HG02938 (cell line): Measurements from ENCODE around the gene GOLIM4.
A peak's percentile ranks its signal among the peaks of the same experiment; 100 is the strongest.

Experiments
- ATAC-seq: cut with Tn5 transposase; IDR thresholded peaks from one replicate; pipeline ENCODE4 v1.9.1; 2021; ENCODE audit warnings: mild to moderate bottlenecking, moderate library complexity; ENCODE audit not compliant: unreplicated experiment

Gene GOLIM4

DNA sequence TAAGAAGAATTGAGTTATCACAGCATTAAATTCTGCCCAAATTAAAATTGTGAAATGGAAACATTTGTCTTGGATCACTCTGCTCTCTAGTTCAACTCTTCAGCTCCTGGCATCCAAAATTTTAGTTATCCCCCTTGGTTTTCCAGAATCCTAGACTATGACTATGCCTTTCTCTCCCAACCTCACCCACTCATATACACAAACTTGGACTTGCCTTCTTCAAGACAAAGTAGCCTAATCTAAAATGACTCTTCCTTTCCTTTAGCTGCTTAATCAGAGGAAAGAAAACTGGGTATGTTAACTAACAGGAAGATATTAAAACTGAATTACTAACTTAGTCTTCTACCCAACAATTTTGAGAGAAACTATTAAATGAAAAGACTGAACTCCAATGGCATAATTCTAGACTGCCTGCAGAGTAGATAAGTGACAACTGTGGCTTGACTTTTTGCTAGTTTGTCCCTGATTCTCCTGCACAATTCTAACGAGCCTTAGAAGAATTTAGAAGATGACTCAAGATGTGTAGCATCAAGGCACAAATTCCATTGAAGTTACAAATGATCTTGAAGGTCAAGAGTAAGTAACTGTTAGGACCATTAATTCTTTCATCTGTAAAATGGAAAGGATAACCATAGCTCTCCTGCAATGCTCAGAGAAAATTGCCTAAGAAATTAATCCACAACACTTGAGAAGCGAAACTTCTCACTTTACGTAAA is 5.2 kb upstream of the GOLIM4 start:
- ATAC-seq: no peak

- ATAC-seq: no peak
Measured at GRCh38 chr3:168097381-168097780, 1.7 kb upstream of the GOLIM4 start.

GRCh38 chr3:168096210-168096652 is 507 bp upstream of the GOLIM4 start:
- peak; percentile 10 for ATAC-seq

- peak; percentile 52 for ATAC-seq
Measured at GRCh38 chr3:168094877-168095610, 680 bp downstream of the GOLIM4 start.

DNA sequence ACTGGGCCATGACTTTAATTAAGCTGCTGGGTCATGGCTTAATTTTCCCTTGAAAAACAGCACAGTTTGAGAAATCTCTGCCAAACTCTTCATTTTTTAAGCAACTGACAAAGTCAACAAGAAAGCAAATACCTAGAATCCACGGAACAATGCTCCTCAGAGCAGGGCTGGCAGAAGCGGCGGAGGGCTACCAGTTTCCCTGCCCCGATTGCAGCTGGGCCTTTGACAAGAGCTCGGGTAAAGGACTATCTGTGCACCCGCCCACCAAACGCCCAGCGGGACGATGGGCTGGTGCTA is 1.2 kb downstream of the GOLIM4 start:
- no peak for ATAC-seq

DNA sequence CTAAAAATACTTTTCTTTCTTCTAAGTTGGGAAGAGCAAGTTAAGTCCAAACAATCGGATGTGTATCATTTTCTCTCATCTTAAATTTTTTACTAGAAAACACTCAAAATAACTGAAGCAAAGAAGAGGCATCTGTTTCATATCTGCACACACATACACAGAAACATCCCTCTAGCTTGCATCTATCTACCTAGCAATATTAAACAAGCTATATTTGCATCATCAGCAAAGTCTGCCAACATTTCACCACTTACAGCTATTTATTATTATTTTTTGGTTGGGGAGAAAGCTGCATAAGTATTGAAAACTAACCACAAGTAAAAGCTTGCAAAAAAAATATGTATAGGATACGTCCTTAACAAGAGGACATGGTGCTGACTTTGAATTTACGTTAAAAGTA is 1.9 kb downstream of the GOLIM4 start:
- ATAC-seq: no peak

DNA sequence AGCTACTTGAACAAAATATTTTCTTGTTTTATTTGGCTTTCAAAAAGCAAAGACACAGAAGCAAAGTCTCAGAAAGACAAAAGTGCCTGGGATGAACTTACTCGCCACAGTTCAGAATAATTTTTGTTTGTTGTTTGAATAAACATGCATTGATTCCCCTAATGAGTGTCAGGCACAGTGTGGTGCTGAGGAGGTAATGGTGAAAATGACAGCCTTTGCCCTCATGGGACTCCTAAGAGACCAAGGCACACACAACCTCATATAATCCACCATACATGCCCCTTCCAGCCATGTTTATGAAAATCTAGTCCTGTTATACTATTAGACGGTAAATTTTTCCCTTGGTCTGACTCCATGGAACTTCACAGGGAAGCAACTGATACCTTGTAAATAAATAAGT is 2.5 kb downstream of the GOLIM4 start:
- no peak for ATAC-seq

DNA sequence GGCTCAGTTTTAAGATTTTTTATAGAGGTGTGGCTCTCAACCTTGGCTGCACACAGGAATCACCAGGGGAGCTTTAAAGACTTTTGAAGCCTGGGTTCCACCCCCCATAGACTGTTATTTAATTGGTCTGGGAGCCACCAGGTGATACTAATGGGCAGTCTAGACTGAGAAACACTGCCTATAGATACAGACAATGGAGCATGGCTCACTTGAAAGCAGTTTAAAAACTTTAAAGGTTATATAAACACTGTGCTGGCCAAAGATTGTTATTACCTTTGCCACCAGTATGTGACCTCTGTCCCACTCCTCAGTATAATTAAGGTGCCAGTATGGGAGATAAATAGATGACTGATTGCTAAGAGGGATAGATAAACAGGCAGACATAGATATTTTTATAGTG is 3.8 kb downstream of the GOLIM4 start:
- ATAC-seq: no peak

- ATAC-seq: no peak
Measured at GRCh38 chr3:168091302-168091858, 4.3 kb downstream of the GOLIM4 start.

GRCh38 chr3:168090306-168091085 is 5.2 kb downstream of the GOLIM4 start:
- no peak for ATAC-seq

- no peak for ATAC-seq
Measured at GRCh38 chr3:168089179-168089771, 6.4 kb downstream of the GOLIM4 start.

DNA sequence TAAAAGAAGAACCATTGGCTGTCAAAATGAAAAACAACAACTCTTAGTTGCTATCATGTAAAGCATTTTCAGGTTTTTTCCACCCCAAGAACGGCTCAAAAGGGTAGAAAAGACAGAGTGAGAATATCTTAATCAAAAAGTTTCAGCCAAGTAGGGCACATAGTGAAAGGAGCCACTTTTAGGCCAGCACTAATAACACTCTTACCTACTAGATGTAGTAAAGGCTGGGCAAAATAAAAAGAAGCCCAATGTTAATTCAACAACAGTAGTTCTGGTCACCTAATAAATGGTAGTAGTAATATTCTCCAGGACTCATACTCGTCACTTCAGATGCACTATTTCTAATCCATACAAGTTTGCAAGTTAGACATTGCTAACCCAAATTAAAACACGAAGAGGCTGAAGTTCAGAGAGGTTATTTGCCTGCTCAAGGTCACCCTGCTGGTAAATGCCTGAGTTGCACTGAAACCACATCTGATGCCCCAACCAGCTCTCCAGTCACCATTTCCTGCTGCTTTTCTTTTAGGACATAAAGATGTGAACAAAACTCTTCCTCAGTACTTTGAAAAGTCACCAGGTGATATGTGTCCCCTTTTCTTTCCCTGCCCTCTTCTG is 7.5 kb downstream of the GOLIM4 start:
- peak; percentile 76 for ATAC-seq

- ATAC-seq: no peak
Measured at GRCh38 chr3:168087539-168087938, 8.2 kb downstream of the GOLIM4 start.

- ATAC-seq: no peak
Measured at GRCh38 chr3:168086541-168087260, 9.0 kb downstream of the GOLIM4 start.

GRCh38 chr3:168085491-168086119 is 10.1 kb downstream of the GOLIM4 start:
- peak; percentile 62 for ATAC-seq

DNA sequence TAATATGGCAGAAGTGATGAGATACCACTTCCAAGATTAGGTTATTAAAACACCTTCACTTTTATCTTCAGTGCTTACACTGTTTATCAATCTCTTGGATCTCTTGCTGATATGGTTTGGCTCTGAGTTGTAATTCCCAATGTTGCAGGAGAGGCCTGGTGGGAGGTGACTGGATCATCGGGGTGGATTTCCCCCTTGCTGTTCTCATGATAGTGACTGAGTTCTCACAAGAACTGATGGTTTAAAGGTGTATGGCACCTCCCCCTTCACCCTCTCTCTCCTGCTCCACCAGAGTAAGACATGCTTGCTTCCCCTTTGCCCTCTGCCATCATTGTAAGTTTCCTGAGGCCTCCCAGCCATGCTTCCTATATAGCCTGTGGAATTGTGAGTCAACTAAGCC is 11.8 kb downstream of the GOLIM4 start:
- ATAC-seq: no peak

GRCh38 chr3:168081856-168082255 is 13.9 kb downstream of the GOLIM4 start:
- no peak for ATAC-seq

- ATAC-seq: no peak
Measured at GRCh38 chr3:168081171-168081771, 14.5 kb downstream of the GOLIM4 start.

GRCh38 chr3:168080499-168081170 is 15.1 kb downstream of the GOLIM4 start:
- ATAC-seq: no peak
